Measurements from ENCODE around the gene TAS2R5.

TAS2R5 gene

GRCh38 chr7:141792526-141792925 lies 2.5 kb downstream of the TAS2R5 start:
- no peak for TF ChIP-seq SIN3A (IDR thresholded peaks at IDR 0.05; ENCODE audit: borderline replicate concordance, insufficient read depth, low read length)
- TF ChIP-seq FOXP2 (optimal IDR thresholded peaks at IDR 0.05; ENCODE audit: borderline replicate concordance, extremely low read depth, extremely low read length, insufficient read depth), result no peak
- TF ChIP-seq, protein P1, sequence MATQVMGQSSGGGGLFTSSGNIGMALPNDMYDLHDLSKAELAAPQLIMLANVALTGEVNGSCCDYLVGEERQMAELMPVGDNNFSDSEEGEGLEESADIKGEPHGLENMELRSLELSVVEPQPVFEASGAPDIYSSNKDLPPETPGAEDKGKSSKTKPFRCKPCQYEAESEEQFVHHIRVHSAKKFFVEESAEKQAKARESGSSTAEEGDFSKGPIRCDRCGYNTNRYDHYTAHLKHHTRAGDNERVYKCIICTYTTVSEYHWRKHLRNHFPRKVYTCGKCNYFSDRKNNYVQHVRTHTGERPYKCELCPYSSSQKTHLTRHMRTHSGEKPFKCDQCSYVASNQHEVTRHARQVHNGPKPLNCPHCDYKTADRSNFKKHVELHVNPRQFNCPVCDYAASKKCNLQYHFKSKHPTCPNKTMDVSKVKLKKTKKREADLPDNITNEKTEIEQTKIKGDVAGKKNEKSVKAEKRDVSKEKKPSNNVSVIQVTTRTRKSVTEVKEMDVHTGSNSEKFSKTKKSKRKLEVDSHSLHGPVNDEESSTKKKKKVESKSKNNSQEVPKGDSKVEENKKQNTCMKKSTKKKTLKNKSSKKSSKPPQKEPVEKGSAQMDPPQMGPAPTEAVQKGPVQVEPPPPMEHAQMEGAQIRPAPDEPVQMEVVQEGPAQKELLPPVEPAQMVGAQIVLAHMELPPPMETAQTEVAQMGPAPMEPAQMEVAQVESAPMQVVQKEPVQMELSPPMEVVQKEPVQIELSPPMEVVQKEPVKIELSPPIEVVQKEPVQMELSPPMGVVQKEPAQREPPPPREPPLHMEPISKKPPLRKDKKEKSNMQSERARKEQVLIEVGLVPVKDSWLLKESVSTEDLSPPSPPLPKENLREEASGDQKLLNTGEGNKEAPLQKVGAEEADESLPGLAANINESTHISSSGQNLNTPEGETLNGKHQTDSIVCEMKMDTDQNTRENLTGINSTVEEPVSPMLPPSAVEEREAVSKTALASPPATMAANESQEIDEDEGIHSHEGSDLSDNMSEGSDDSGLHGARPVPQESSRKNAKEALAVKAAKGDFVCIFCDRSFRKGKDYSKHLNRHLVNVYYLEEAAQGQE (IDR thresholded peaks at IDR 0.05; ENCODE audit: insufficient read depth in 1 of 2, low read depth in 2 of 2, low read length in 2 of 2), result no peak
- no peak for TF ChIP-seq POLR2AphosphoS5 (IDR thresholded peaks at IDR 0.05; ENCODE audit: low read depth, low read length)
- no peak for TF ChIP-seq TAF1 (IDR thresholded peaks at IDR 0.05; ENCODE audit: borderline replicate concordance, insufficient read depth, low read length)

- TF ChIP-seq SIN3A (IDR thresholded peaks at IDR 0.05; ENCODE audit: borderline replicate concordance, insufficient read depth, low read length) (no peak), TAF1 (IDR thresholded peaks at IDR 0.05; ENCODE audit: borderline replicate concordance, insufficient read depth, low read length) (no peak), FOXP2 (optimal IDR thresholded peaks at IDR 0.05; ENCODE audit: borderline replicate concordance, extremely low read depth, extremely low read length, insufficient read depth) (no peak), POLR2AphosphoS5 (IDR thresholded peaks at IDR 0.05; ENCODE audit: low read depth, low read length) (no peak)
- TF ChIP-seq, protein P1 (IDR thresholded peaks at IDR 0.05; ENCODE audit: insufficient read depth in 1 of 2, low read depth in 2 of 2, low read length in 2 of 2), result no peak
Observed at GRCh38 chr7:141820067-141820466, 30.1 kb downstream of the TAS2R5 start.

- TF ChIP-seq FOXP2 (optimal IDR thresholded peaks at IDR 0.05; ENCODE audit: borderline replicate concordance, extremely low read depth, extremely low read length, insufficient read depth), result no peak
Observed at GRCh38 chr7:141837683-141838082, 47.7 kb downstream of the TAS2R5 start.

- TF ChIP-seq, protein P1 (IDR thresholded peaks at IDR 0.05; ENCODE audit: insufficient read depth in 1 of 2, low read depth in 2 of 2, low read length in 2 of 2), result no peak
- TF ChIP-seq SIN3A (IDR thresholded peaks at IDR 0.05; ENCODE audit: borderline replicate concordance, insufficient read depth, low read length) (no peak), FOXP2 (optimal IDR thresholded peaks at IDR 0.05; ENCODE audit: borderline replicate concordance, extremely low read depth, extremely low read length, insufficient read depth) (no peak), TAF1 (IDR thresholded peaks at IDR 0.05; ENCODE audit: borderline replicate concordance, insufficient read depth, low read length) (no peak), POLR2AphosphoS5 (IDR thresholded peaks at IDR 0.05; ENCODE audit: low read depth, low read length) (no peak)
Observed at GRCh38 chr7:141838581-141838980, 48.6 kb downstream of the TAS2R5 start.

DNA sequence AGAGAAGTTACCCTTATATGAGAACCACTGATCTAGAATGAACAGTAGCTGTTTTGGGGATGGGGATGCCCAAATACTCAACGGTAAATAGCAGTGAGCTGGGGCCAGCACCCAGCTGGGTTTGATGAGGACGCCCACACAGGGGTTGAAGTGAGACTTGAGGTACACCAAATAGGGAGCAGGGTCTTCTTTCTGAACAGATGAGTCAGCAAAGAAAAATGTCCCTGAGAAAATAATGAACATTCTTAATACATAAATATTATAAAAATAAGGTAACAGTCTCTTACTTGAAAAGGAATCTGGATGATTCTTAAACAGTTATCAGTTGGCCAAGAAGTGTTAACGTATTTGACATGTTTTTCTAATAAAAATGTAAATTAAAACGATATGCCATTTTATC lies 49.2 kb downstream of the TAS2R5 start:
- TF ChIP-seq SIN3A (IDR thresholded peaks at IDR 0.05; ENCODE audit: borderline replicate concordance, insufficient read depth, low read length), result no peak
- no peak for TF ChIP-seq TAF1 (IDR thresholded peaks at IDR 0.05; ENCODE audit: borderline replicate concordance, insufficient read depth, low read length)
- TF ChIP-seq FOXP2 (optimal IDR thresholded peaks at IDR 0.05; ENCODE audit: borderline replicate concordance, extremely low read depth, extremely low read length, insufficient read depth), result no peak
- TF ChIP-seq POLR2AphosphoS5 (IDR thresholded peaks at IDR 0.05; ENCODE audit: low read depth, low read length), result no peak
- TF ChIP-seq, protein P1 (IDR thresholded peaks at IDR 0.05; ENCODE audit: insufficient read depth in 1 of 2, low read depth in 2 of 2, low read length in 2 of 2), result no peak
